Fibroblast of lung (primary cell): ENCODE measurements around the gene SLC15A1.

Experiments used
- CTCF ChIP-seq, 2 donors: IDR thresholded peaks in 1 of 2; conservative IDR thresholded peaks in 1 of 2; 1 replicate in 1 of 2; 2 replicates in 1 of 2; pipeline ENCODE4 v1.5.1; 2011 to 2012; ENCODE audit warnings: low read length in 2 of 2, control low read depth in 1 of 2, inconsistent platforms in 1 of 2, low read depth in 1 of 2, mild to moderate bottlenecking in 1 of 2
- EZH2 ChIP-seq: IDR thresholded peaks from 2 replicates; pipeline ENCODE4 v1.5.1; 2012; ENCODE audit warnings: low read length, control low read depth, mild to moderate bottlenecking; ENCODE audit errors: missing control alignments

GRCh38 chr13:98651744-98652143, 100.7 kb downstream of the SLC15A1 start:
- TF ChIP-seq EZH2 (no peak), CTCF (conservative IDR thresholded peaks at IDR 0.05 in 1 of 2, IDR thresholded peaks at IDR 0.05 in 1 of 2; ENCODE audit: low read depth in 1 of 2, low read length in 2 of 2) (no peak)
